DOHH2 (cell line): ENCODE measurements around the gene C16orf78.

Source experiments
- H3F3A ChIP-seq: fragments of 200-600 bp; sonication (generic), shearing (Covaris generic); 2 replicates; pipeline ENCODE4 v1.6.0; 2016; ENCODE audit warnings: antibody characterized with exemption, mild to moderate bottlenecking; ENCODE audit not compliant: control insufficient read depth, insufficient read depth
- H3K27ac ChIP-seq: fragments of 200-600 bp; sonication (generic); 2 replicates; pipeline ENCODE4 v1.5.1; 2014; ENCODE audit warnings: low read depth, mild to moderate bottlenecking, low read length, moderate library complexity
- H3K27me3 ChIP-seq: fragments of 200-600 bp; sonication (generic); 2 replicates; pipeline ENCODE4 v1.6.1; 2014; ENCODE audit warnings: mild to moderate bottlenecking, low read length, mixed read lengths; ENCODE audit not compliant: control insufficient read depth
- H3K36me3 ChIP-seq: fragments of 200-600 bp; sonication (generic); 2 replicates; pipeline ENCODE4 v1.6.1; 2014; ENCODE audit warnings: mild to moderate bottlenecking, low read length, moderate library complexity, mixed read lengths; ENCODE audit not compliant: control insufficient read depth
- H3K4me1 ChIP-seq: fragments of 200-600 bp; sonication (generic); 2 replicates; pipeline ENCODE4 v1.6.1; 2014; ENCODE audit warnings: mild to moderate bottlenecking, low read length, mixed read lengths; ENCODE audit not compliant: control insufficient read depth
- H3K4me2 ChIP-seq: fragments of 200-600 bp; sonication (generic); 2 replicates; pipeline ENCODE4 v1.6.0; 2014; ENCODE audit warnings: mild to moderate bottlenecking, low read length, moderate library complexity
- H3K4me3 ChIP-seq: fragments of 200-600 bp; sonication (generic); 2 replicates; pipeline ENCODE4 v1.5.1; 2014; ENCODE audit warnings: mild to moderate bottlenecking, low read length, mixed read lengths
- H3K79me2 ChIP-seq: fragments of 200-600 bp; sonication (generic); 2 replicates; pipeline ENCODE4 v1.6.1; 2014; ENCODE audit warnings: mild to moderate bottlenecking, low read length, mixed read lengths; ENCODE audit not compliant: control insufficient read depth
- H3K9me2 ChIP-seq: fragments of 200-600 bp; sonication (generic); replicated peaks from 2 replicates; pipeline ENCODE4 v1.6.1; 2014; ENCODE audit warnings: mild to moderate bottlenecking, low read length, mixed read lengths; ENCODE audit not compliant: control insufficient read depth
- H3K9me3 ChIP-seq: fragments of 200-600 bp; sonication (generic); 2 replicates; pipeline ENCODE4 v1.6.1; 2014; ENCODE audit warnings: antibody characterized with exemption, low read length, mixed read lengths; ENCODE audit not compliant: control insufficient read depth, insufficient read depth
- H4K20me1 ChIP-seq: fragments of 200-600 bp; sonication (generic); 2 replicates; pipeline ENCODE4 v1.6.0; 2014; ENCODE audit warnings: low read depth, mild to moderate bottlenecking, antibody characterized with exemption, low read length, moderate library complexity; ENCODE audit not compliant: control insufficient read depth, insufficient read depth
- EZH2phosphoT487 ChIP-seq: fragments of 200-600 bp; sonication (generic); IDR thresholded peaks from 2 replicates; pipeline ENCODE4 v1.6.1; 2017; ENCODE audit warnings: borderline replicate concordance, mild to moderate bottlenecking, antibody characterized with exemption, low read length, moderate library complexity, mixed read lengths
- TF ChIP-seq, protein P1 (sequence below): fragments of 200-600 bp; sonication (generic); IDR thresholded peaks from one replicate; pipeline ENCODE4 v1.5.1; 2014; ENCODE audit warnings: antibody characterized with exemption, mild to moderate bottlenecking, low read depth, low read length; ENCODE audit not compliant: poor library complexity, severe bottlenecking

The C16orf78 gene

DNA sequence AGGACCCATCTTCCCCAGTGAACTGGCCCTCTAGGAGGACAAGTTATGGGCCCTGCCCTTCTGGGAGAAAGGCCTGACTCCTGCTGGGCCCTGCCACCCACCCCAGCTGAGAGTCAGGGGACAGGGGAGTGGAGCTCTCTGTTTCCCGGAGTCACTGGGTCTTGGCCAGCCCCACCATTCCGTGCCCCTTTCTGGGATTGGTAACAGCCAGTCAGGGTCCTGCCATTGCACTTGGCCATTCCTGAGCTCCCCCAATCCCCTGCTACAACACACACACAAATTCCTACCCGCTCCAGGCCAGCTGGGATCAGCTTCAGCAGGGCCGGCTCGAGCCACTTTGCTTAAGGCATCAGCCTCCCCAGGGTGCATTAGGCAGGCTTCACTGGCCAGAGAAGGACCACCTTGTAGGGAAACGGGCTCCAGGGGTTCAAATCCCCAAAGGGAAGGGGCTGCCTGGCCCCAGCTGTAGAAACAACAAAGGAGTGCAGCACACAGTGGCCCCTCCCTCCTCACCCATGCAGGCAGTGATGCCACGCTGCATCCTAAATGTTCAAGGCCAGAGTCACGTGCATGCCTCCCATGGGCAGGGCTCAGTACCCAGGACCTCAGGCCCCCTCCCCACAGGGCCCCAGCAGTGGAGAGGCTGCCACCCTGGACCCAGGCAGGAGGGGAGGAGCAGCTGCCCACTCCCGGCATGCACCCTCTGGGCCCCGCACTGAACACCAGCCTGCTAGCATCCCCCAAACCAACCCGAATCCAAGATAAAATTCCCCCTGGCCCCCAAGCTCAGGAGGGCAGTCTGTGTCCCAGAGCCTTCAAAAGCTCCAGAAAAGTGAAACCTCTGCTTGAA, 37.7 kb downstream of the C16orf78 start:
- H3K27ac ChIP-seq: no peak overlapping the region
- no peaks in the 10 kb centered on the region for H3K9me3 ChIP-seq
- H3K4me3 ChIP-seq: no peak overlapping the region
- H3K27me3 ChIP-seq: no peaks in the 10 kb centered on the region
- H3K79me2 ChIP-seq: no peaks in the 10 kb centered on the region
- no peaks in the 10 kb centered on the region for H3F3A ChIP-seq
- no peak overlapping the region for H3K4me2 ChIP-seq
- TF ChIP-seq, protein P1, sequence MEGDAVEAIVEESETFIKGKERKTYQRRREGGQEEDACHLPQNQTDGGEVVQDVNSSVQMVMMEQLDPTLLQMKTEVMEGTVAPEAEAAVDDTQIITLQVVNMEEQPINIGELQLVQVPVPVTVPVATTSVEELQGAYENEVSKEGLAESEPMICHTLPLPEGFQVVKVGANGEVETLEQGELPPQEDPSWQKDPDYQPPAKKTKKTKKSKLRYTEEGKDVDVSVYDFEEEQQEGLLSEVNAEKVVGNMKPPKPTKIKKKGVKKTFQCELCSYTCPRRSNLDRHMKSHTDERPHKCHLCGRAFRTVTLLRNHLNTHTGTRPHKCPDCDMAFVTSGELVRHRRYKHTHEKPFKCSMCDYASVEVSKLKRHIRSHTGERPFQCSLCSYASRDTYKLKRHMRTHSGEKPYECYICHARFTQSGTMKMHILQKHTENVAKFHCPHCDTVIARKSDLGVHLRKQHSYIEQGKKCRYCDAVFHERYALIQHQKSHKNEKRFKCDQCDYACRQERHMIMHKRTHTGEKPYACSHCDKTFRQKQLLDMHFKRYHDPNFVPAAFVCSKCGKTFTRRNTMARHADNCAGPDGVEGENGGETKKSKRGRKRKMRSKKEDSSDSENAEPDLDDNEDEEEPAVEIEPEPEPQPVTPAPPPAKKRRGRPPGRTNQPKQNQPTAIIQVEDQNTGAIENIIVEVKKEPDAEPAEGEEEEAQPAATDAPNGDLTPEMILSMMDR: no peak
- no peak for TF ChIP-seq EZH2phosphoT487
- no peaks in the 10 kb centered on the region for H3K36me3 ChIP-seq
- no peaks in the 10 kb centered on the region for H4K20me1 ChIP-seq
- no peaks in the 10 kb centered on the region for H3K9me2 ChIP-seq
- peaks cover 6% of the 10 kb centered on the region for H3K4me1 ChIP-seq

- no peaks in the 10 kb centered on the region for H3K9me2 ChIP-seq
- H3K27me3 ChIP-seq: no peaks in the 10 kb centered on the region
- no peak overlapping the region for H3K4me3 ChIP-seq
- H3K27ac ChIP-seq: no peak overlapping the region
- no peaks in the 10 kb centered on the region for H4K20me1 ChIP-seq
- H3K9me3 ChIP-seq: no peaks in the 10 kb centered on the region
- no peaks in the 10 kb centered on the region for H3K79me2 ChIP-seq
- TF ChIP-seq, protein P1: no peak
- no peak for TF ChIP-seq EZH2phosphoT487
- H3K4me1 ChIP-seq: no peaks in the 10 kb centered on the region
- no peak overlapping the region for H3K4me2 ChIP-seq
- H3F3A ChIP-seq: no peaks in the 10 kb centered on the region
- no peaks in the 10 kb centered on the region for H3K36me3 ChIP-seq
Observed at GRCh38 chr16:49414671-49415070, 41.1 kb downstream of the C16orf78 start.

GRCh38 chr16:49415083-49415482, 41.5 kb downstream of the C16orf78 start:
- no peaks in the 10 kb centered on the region for H4K20me1 ChIP-seq
- no peak for TF ChIP-seq EZH2phosphoT487
- TF ChIP-seq, protein P1: no peak
- no peaks in the 10 kb centered on the region for H3K27me3 ChIP-seq
- H3K4me3 ChIP-seq: no peak overlapping the region
- no peaks in the 10 kb centered on the region for H3K36me3 ChIP-seq
- no peaks in the 10 kb centered on the region for H3K9me3 ChIP-seq
- H3K79me2 ChIP-seq: no peaks in the 10 kb centered on the region
- no peaks in the 10 kb centered on the region for H3K4me1 ChIP-seq
- no peaks in the 10 kb centered on the region for H3K9me2 ChIP-seq
- H3K27ac ChIP-seq: no peak overlapping the region
- H3F3A ChIP-seq: no peaks in the 10 kb centered on the region
- no peak overlapping the region for H3K4me2 ChIP-seq
